Osteocyte (in vitro differentiated cells): Measurements from ENCODE around the gene MAP7. TPM values are rescaled to one million over a fixed set of nuclear protein-coding genes. Genes with fewer than 3 reads are reported as not detected.

ENCODE experiments used
- DNase-seq: peaks from one replicate; pipeline ENCODE4 v3.0.0; 2021; ENCODE audit warnings: mixed read lengths; ENCODE audit not compliant: unreplicated experiment; ENCODE audit errors: extremely low spot score
- H3K27ac Mint-ChIP-seq: one replicate; pipeline ENCODE4 v1.8.0; 2021; ENCODE audit warnings: mild to moderate bottlenecking, mixed read lengths; ENCODE audit not compliant: unreplicated experiment
- H3K27me3 Mint-ChIP-seq: one replicate; pipeline ENCODE4 v1.8.0; 2021; ENCODE audit warnings: mixed read lengths; ENCODE audit not compliant: unreplicated experiment
- H3K36me3 Mint-ChIP-seq: one replicate; pipeline ENCODE4 v1.8.0; 2021; ENCODE audit warnings: mixed read lengths; ENCODE audit not compliant: unreplicated experiment
- H3K4me1 Mint-ChIP-seq: one replicate; pipeline ENCODE4 v1.8.0; 2021; ENCODE audit warnings: mixed read lengths; ENCODE audit not compliant: unreplicated experiment
- H3K4me3 Mint-ChIP-seq: one replicate; pipeline ENCODE4 v1.8.0; 2021; ENCODE audit warnings: mild to moderate bottlenecking, moderate library complexity, mixed read lengths; ENCODE audit not compliant: unreplicated experiment
- H3K9me3 Mint-ChIP-seq: one replicate; pipeline ENCODE4 v1.8.0; 2021; ENCODE audit warnings: mixed read lengths; ENCODE audit not compliant: unreplicated experiment
- total RNA-seq: library from RNA; stranded (reverse); gene quantifications from 2 replicates; pipeline ENCODE4 v1.2.1, GENCODE V29; 2021
- TF ChIP-seq, protein P1 (sequence below): fragments of 200-600 bp; sonication (generic); IDR thresholded peaks from 2 replicates; pipeline ENCODE4 v1.5.0; 2021; ENCODE audit warnings: antibody characterized with exemption, mild to moderate bottlenecking, moderate library complexity

Gene MAP7
- total RNA-seq, 1 donor from 2014 or later: 0.38 TPM

DNA sequence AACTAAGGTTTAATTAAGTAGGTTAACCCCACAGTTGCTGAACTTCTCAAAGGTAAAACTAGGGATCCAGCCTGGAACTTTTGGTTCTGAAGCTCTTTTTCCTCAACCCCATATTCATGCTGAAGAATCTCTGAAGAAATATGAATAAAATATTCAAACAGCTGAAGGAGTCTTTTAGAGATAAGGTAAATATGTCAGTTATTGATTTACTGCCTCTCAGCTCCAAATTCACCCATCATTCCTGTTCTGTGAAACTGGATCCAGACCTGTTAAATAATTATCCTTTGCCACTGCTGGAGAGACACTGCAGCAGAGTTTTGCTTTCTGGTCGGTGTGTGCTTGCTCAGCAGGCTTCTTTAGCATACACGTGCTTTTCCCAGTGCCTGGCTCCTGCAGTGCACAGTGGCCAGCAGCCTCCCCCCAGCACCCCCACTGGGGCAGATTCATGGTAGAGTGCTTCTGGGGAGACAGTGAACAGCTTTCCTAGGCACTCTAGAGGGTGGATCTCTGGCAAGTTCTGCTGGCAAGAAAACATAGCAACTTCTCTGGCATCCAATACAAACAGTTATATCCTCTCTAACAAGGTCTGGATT is 198.6 kb downstream of the MAP7 start:
- Mint-ChIP-seq H3K4me3 (no peak overlapping the region), H3K9me3 (no peaks in the 10 kb centered on the region), H3K27me3 (peaks cover 34% of the 10 kb centered on the region), H3K27ac (no peak overlapping the region), H3K36me3 (no peaks in the 10 kb centered on the region), H3K4me1 (no peaks in the 10 kb centered on the region)
- TF ChIP-seq, protein P1, sequence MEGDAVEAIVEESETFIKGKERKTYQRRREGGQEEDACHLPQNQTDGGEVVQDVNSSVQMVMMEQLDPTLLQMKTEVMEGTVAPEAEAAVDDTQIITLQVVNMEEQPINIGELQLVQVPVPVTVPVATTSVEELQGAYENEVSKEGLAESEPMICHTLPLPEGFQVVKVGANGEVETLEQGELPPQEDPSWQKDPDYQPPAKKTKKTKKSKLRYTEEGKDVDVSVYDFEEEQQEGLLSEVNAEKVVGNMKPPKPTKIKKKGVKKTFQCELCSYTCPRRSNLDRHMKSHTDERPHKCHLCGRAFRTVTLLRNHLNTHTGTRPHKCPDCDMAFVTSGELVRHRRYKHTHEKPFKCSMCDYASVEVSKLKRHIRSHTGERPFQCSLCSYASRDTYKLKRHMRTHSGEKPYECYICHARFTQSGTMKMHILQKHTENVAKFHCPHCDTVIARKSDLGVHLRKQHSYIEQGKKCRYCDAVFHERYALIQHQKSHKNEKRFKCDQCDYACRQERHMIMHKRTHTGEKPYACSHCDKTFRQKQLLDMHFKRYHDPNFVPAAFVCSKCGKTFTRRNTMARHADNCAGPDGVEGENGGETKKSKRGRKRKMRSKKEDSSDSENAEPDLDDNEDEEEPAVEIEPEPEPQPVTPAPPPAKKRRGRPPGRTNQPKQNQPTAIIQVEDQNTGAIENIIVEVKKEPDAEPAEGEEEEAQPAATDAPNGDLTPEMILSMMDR: no peak
- DNase-seq: no peak

DNA sequence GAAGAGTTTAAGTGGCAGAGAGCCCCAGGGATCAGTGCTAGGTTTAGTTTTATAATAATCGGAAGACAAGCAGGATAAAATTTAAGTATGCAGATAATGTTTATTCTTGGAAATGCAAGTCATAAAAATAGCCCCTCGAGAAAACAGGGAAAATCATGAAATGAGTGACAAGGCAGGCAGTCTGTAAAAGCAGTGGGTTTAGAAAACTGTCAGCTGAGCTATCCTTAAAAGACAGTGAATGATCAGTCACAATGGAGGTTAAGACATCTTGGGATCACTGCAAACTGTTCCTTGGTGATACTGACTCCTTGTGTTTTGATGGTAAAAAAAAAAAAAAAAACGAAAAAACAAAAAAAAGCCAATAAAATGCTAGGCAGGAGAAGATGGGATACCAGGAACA is 199.3 kb downstream of the MAP7 start:
- no peaks in the 10 kb centered on the region for H3K9me3 Mint-ChIP-seq
- no peak overlapping the region for H3K4me3 Mint-ChIP-seq
- TF ChIP-seq, protein P1: no peak
- H3K27me3 Mint-ChIP-seq: peaks cover 34% of the 10 kb centered on the region
- no peak for DNase-seq
- no peaks in the 10 kb centered on the region for H3K4me1 Mint-ChIP-seq
- no peak overlapping the region for H3K27ac Mint-ChIP-seq
- H3K36me3 Mint-ChIP-seq: no peaks in the 10 kb centered on the region

GRCh38 chr6:136347847-136348246 is 202.4 kb downstream of the MAP7 start:
- peaks cover 13% of the 10 kb centered on the region for H3K4me1 Mint-ChIP-seq

DNA sequence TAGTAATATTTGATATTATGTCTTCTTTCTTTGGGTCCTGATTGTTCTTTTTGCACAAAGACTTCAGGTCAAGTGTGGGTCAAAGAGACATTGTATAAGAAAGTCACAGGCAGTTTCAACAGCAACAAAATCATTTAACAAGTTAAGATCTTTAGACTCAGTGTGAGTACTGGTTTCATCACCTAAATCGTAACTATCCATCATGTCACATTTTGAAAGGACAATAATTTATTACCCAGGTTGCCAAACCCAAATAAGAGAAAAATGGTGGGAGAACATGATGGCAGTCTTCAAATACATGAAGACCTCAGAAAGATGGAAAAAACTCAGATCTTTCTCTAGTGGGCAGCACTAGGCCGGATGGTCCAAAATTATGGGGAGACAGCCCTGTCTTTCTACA is 205.1 kb downstream of the MAP7 start:
- Mint-ChIP-seq H3K4me3 (no peak overlapping the region), H3K27me3 (peaks cover 13% of the 10 kb centered on the region), H3K9me3 (no peaks in the 10 kb centered on the region), H3K27ac (no peak overlapping the region), H3K4me1 (peaks cover 13% of the 10 kb centered on the region), H3K36me3 (no peaks in the 10 kb centered on the region)
- DNase-seq: no peak
- TF ChIP-seq, protein P1: no peak

More at GRCh38 chr6:136347847-136348246, 202.4 kb downstream of the MAP7 start:
- TF ChIP-seq, protein P1: no peak
- no peak overlapping the region for H3K27ac Mint-ChIP-seq
- no peaks in the 10 kb centered on the region for H3K9me3 Mint-ChIP-seq
- no peak overlapping the region for H3K4me3 Mint-ChIP-seq
- H3K36me3 Mint-ChIP-seq: no peaks in the 10 kb centered on the region
- H3K27me3 Mint-ChIP-seq: peaks cover 25% of the 10 kb centered on the region
- DNase-seq: no peak

DNA sequence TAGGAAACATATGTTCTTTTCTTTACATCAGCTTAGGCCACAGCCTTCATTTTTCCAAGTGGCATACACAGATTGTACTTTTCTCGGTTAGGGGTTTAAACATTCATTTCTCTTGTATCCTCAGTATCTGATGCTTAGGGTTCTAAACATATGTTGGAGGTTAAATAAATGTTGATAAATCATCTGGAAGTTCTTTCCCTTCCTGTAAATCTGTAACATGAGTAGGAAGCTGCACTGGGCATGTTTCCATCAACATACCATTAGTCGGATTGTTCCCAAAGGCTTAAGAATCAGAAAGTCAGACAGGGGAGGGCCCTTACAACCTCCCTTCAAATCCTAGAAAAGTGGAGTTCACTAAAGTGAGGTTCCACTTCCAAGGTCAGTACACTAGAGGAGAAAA is 205.8 kb downstream of the MAP7 start:
- no peak overlapping the region for H3K4me3 Mint-ChIP-seq
- peak overlapping the region; percentile 2 for H3K27ac Mint-ChIP-seq
- peaks cover 6% of the 10 kb centered on the region for H3K27me3 Mint-ChIP-seq
- DNase-seq: no peak
- no peaks in the 10 kb centered on the region for H3K36me3 Mint-ChIP-seq
- TF ChIP-seq, protein P1: no peak
- peaks cover 13% of the 10 kb centered on the region for H3K4me1 Mint-ChIP-seq
- H3K9me3 Mint-ChIP-seq: no peaks in the 10 kb centered on the region
